Mesothelial cell of epicardium (in vitro differentiated cells): ENCODE data around the gene SLC51B. TPM values are rescaled to one million over a fixed set of nuclear protein-coding genes. Genes with fewer than 3 reads are reported as not detected.

ENCODE experiments used
- DNase-seq, 2 experiments: peaks; one replicate each; pipeline ENCODE4 v3.0.0; 2021; ENCODE audit warnings: low spot score in 2 of 2; ENCODE audit not compliant: unreplicated experiment in 2 of 2
- H3K27ac Mint-ChIP-seq: 2 replicates; pipeline ENCODE4 v1.8.0; 2021; ENCODE audit warnings: mixed read lengths
- H3K27me3 Mint-ChIP-seq: 2 replicates; pipeline ENCODE4 v1.8.0; 2021; ENCODE audit warnings: low read depth, mixed read lengths
- H3K36me3 Mint-ChIP-seq: 2 replicates; pipeline ENCODE4 v1.8.0; 2021; ENCODE audit warnings: mixed read lengths
- H3K4me1 Mint-ChIP-seq: 2 replicates; pipeline ENCODE4 v1.8.0; 2021; ENCODE audit warnings: mixed read lengths
- H3K4me3 Mint-ChIP-seq: 2 replicates; pipeline ENCODE4 v1.8.0; 2021; ENCODE audit warnings: mild to moderate bottlenecking, moderate library complexity, mixed read lengths
- H3K9me3 Mint-ChIP-seq: 2 replicates; pipeline ENCODE4 v1.8.0; 2021; ENCODE audit warnings: mixed read lengths
- total RNA-seq: library from RNA; stranded (reverse); gene quantifications from 3 replicates; pipeline ENCODE4 v1.2.1, GENCODE V29; 2021
- TF ChIP-seq, protein P1 (sequence below): fragments of 200-600 bp; sonication (generic); IDR thresholded peaks from one replicate; pipeline ENCODE4 v1.5.0; 2021; ENCODE audit warnings: antibody characterized with exemption; ENCODE audit not compliant: unreplicated experiment

Gene SLC51B
- total RNA-seq, 1 donor from 2014 or later: not detected

DNA sequence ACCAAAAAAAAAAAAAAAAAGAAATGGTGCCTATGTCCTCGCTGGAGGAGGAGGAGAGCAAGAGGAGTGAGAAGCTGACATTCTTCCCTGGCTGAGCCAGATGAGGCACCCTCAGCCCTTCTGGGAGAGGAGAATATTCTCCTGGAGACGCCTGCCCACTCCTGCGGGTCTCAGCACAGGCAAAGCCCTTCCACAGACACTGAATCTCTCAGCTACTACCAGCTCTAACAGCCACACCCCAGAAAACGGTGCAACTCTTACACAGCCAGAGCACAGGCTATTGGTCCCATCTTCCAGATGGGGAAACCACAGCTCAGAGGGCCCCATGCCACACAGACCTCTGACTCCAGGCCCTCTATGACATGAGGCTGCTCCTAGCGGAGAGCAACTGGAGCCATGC is 16.9 kb downstream of the SLC51B start:
- no peak overlapping the region for H3K27ac Mint-ChIP-seq
- peaks cover 8% of the 10 kb centered on the region for H3K4me1 Mint-ChIP-seq
- H3K27me3 Mint-ChIP-seq: peaks cover 9% of the 10 kb centered on the region
- DNase-seq: no peak
- TF ChIP-seq, protein P1, sequence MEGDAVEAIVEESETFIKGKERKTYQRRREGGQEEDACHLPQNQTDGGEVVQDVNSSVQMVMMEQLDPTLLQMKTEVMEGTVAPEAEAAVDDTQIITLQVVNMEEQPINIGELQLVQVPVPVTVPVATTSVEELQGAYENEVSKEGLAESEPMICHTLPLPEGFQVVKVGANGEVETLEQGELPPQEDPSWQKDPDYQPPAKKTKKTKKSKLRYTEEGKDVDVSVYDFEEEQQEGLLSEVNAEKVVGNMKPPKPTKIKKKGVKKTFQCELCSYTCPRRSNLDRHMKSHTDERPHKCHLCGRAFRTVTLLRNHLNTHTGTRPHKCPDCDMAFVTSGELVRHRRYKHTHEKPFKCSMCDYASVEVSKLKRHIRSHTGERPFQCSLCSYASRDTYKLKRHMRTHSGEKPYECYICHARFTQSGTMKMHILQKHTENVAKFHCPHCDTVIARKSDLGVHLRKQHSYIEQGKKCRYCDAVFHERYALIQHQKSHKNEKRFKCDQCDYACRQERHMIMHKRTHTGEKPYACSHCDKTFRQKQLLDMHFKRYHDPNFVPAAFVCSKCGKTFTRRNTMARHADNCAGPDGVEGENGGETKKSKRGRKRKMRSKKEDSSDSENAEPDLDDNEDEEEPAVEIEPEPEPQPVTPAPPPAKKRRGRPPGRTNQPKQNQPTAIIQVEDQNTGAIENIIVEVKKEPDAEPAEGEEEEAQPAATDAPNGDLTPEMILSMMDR: no peak
- no peak overlapping the region for H3K4me3 Mint-ChIP-seq
- peaks cover 2% of the 10 kb centered on the region for H3K36me3 Mint-ChIP-seq
- H3K9me3 Mint-ChIP-seq: no peaks in the 10 kb centered on the region

DNA sequence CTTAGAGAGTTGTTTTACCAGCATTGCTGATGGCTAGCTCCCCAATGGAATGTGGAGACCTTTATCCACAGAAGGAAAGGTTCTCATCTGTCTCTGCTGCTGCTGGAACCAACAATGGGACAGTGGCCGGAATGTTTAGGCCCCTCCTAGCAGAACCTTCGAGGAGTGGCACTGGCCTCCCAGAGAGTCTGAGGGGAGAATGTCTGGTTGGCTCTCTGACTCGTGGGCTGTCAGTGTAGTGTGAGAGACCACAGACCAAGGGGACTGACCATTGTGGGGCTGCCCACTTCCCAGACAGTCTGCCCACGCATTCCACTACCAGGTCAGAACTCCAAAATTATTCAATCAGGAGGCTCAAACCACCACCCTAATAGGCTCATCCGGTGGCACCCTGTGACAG is 17.5 kb downstream of the SLC51B start:
- H3K4me3 Mint-ChIP-seq: no peak overlapping the region
- H3K27ac Mint-ChIP-seq: no peak overlapping the region
- H3K36me3 Mint-ChIP-seq: peaks cover 2% of the 10 kb centered on the region
- peaks cover 13% of the 10 kb centered on the region for H3K27me3 Mint-ChIP-seq
- peaks cover 11% of the 10 kb centered on the region for H3K4me1 Mint-ChIP-seq
- TF ChIP-seq, protein P1: no peak
- DNase-seq: no peak
- no peaks in the 10 kb centered on the region for H3K9me3 Mint-ChIP-seq

DNA sequence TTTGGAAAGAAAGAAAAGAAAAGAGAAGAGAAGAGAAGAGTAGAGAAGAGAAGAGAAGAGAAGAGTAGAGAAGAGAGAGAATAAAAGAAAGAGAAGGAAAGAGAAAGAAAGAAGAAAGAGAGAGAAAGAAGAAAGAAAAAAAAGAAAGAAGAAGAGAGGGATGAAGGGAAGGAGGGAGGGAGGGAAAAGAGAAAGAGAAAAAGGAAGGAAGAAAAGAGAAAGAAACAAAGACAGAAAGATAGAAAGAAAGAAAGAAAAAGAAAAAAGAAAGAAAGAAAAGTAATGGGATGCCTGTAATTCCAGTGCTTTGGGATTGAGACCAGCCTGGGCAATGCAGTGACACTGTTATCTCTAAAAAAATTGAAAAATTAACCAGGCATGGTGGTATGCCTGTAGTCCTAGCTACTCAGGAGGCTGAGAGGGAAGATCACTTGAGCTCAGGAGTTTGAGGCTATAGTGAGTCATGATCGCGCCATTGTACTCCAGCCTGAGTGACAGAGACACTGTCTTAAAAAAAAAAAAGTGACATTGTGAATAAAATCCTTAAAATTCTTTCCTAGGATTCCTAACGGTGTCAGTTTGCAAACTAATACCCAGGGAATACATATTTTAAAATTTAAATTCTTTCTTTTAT is 20.9 kb downstream of the SLC51B start:
- peaks cover 19% of the 10 kb centered on the region for H3K27me3 Mint-ChIP-seq
- no peak for DNase-seq
- H3K4me1 Mint-ChIP-seq: peaks cover 28% of the 10 kb centered on the region
- TF ChIP-seq, protein P1: no peak
- H3K27ac Mint-ChIP-seq: peak overlapping the region; percentile 16
- peak overlapping the region; percentile 79 for H3K4me3 Mint-ChIP-seq
- H3K9me3 Mint-ChIP-seq: no peaks in the 10 kb centered on the region
- no peaks in the 10 kb centered on the region for H3K36me3 Mint-ChIP-seq

DNA sequence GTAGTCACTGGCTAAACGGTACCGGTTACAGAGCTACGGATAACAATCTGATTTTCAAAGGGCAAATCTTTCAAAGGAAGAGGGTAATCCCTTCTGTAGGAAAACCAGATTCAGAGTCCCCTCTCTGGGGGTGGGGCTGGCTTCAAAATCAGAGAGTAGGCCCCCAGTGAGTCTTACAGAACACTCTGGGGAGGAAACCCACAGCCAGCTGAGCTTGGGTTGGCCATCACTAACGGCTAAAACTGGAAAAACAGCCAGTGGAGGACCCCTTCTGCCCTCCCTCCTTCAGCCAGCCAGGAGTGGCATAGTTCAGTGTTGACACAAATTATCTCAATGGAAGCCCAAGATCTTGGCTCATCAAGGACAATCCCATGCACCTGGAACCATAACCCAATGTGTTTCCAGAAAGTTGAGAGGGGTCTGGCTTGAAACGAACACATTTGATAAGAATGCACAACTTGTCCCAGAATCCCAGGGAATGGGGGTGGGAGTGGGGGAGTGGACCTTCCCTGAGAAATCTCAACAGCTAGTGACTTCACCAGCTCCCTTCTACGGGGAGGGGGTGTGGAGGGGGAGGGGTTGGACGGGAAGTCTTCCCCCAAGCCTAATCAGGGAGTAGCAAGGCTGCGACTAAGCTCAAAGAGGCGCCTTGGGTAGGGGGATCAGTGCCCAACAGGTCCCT is 21.6 kb downstream of the SLC51B start:
- Mint-ChIP-seq H3K4me3 (peak overlapping the region; percentile 79), H3K27me3 (peaks cover 19% of the 10 kb centered on the region), H3K4me1 (peaks cover 28% of the 10 kb centered on the region), H3K36me3 (no peaks in the 10 kb centered on the region), H3K27ac (peak overlapping the region; percentile 95), H3K9me3 (no peaks in the 10 kb centered on the region)
- no peak for DNase-seq
- TF ChIP-seq, protein P1: no peak

DNA sequence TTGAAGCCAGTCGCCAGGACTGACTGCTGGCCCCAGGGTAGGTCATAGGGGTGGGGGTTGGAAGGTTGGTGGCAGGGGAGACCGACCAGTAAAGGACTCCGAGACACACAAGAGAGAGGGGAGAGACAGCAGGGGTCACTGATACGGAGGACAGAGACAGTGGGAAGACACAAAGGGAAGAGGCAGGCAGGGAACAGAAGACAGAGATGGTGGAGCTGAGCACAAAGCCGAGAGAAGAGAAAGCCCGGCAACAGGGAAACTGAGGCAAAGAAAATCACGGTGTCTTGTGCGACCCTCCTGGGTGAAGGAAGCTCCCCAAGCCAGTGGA is 22.1 kb downstream of the SLC51B start:
- no peaks in the 10 kb centered on the region for H3K9me3 Mint-ChIP-seq
- H3K27ac Mint-ChIP-seq: peak overlapping the region; percentile 95
- no peak for DNase-seq
- H3K4me3 Mint-ChIP-seq: peak overlapping the region; percentile 79
- H3K36me3 Mint-ChIP-seq: no peaks in the 10 kb centered on the region
- TF ChIP-seq, protein P1: no peak
- H3K4me1 Mint-ChIP-seq: peaks cover 30% of the 10 kb centered on the region
- peaks cover 19% of the 10 kb centered on the region for H3K27me3 Mint-ChIP-seq
